GM08714 (cell line): ENCODE measurements around the gene CTNND2.

Experiments
- H3K4me3 ChIP-seq: fragments of 200-500 bp; sonication (Bioruptor generic); 2 replicates; pipeline ENCODE4 v1.5.1; 2014; ENCODE audit warnings: mild to moderate bottlenecking, low read length, inconsistent platforms
- ZNF274 ChIP-seq: IDR thresholded peaks from 2 replicates; pipeline ENCODE4 v1.6.1; 2012; ENCODE audit warnings: mild to moderate bottlenecking, low read depth, low read length

The CTNND2 gene

DNA sequence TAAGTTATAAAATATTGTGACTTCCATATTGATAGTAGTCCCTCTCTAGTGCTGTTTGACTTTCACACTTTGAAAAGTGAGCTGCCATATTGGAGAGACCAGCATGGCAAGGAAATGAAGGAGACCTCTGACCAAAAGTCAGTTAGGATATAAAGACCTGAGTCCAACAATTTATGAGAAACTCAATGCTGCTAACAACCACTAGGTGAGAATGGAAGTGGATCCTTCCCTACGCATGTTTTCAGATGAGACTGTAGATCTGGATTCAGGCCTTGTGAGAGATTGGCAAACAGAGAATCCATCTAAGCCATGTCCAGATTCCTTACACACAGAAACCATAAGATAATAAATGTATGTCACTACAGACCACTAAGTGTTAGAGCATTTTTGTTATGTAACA lies 81.6 kb downstream of the CTNND2 start:
- no peak overlapping the region for H3K4me3 ChIP-seq
- no peak for TF ChIP-seq ZNF274

DNA sequence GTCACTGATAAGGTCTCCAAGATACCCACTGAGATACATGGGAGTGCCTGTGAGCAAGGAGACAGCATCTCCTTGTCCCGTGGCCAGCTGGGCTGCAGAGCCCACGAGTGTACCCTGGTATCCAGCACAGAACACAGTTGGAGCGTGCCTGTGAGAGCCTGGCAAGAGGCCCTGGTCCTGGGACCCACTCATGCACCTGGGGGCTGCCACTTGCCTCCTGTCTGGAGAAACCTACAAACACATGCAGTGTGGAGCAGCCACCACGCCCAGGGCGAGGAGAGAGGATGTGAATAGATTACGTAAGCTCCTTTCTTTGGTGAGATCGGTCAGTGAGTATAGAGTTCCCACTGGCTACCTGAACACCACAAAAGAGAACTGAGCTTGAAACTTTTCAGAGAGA lies 88.3 kb downstream of the CTNND2 start:
- TF ChIP-seq ZNF274: no peak
- no peak overlapping the region for H3K4me3 ChIP-seq

DNA sequence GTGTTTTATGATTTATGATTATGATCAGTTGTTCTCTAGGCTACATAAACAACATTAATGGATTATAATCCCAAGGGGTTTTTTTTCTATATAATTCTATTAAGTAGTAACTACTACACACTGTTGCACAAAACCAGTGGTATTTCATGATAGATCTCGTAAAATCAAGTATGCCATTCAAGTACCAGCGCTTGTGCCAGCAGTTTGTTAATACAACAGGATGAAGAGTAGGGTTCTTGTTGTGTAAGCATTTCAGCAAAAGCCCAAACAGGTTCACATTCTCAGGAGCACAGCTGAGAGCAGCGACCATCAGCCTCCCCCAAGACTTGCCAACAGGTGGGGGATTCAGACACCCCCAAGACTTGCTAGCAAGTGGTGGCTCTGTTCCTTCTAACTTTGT lies 88.8 kb downstream of the CTNND2 start:
- TF ChIP-seq ZNF274: no peak

DNA sequence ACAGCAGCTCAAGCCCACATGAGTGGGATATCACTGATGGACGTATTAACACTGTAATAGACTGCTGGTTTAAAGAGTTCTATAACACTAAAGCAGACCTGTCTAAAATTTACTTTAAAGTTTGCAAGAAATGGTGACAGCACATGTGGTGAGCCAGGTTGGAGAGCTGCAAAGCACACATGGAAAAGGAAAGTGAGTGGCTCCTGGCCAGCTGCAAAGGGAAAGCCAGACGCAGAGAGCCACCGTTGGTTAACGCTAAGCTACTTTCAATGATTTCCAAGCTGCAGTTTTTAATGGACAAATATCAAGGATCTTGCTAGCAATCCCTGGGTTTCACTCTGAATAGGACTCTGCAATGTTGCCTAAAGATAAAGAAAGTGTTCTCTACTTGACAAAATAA lies 89.9 kb downstream of the CTNND2 start:
- no peak overlapping the region for H3K4me3 ChIP-seq
- TF ChIP-seq ZNF274: no peak

More for the DNA sequence above, 88.8 kb downstream of the CTNND2 start:
- H3K4me3 ChIP-seq: no peak overlapping the region

DNA sequence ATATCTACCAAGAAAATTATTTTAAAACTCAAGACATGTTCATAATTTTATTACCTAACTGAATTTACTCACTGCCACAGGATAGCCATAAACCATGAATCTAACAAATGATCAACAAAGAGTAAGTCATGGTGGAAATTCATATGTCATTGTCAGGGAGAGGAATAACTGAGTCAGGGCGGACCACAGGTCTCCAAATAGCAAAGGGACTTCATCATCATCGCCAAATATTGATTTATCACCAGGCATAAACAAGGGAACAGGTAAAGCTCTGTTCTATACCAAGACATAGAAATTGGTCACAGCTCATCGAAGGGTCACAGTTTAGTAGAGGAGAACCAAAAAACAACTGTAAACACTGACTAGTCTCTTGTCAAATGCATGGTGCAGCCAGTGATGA lies 94.8 kb downstream of the CTNND2 start:
- no peak for TF ChIP-seq ZNF274
- H3K4me3 ChIP-seq: no peak overlapping the region

DNA sequence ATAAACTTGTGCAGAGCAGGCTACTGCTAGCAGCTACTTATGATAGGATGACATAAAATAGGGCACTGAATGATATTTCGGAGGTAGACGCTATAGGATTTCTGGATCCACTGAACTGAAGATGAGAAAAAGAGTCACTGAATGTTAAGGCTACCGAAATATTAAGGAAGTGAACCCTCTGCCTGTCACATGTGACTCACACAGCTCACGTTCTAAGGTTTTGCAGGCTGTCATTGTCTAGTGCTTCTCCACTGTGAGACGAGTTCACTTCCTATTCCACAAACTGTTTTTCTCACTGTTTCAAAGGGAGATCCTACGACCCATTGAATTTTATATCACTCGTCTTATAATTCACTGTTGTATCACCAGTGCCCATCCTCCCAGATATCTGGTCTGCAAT lies 100.8 kb downstream of the CTNND2 start:
- TF ChIP-seq ZNF274: no peak

DNA sequence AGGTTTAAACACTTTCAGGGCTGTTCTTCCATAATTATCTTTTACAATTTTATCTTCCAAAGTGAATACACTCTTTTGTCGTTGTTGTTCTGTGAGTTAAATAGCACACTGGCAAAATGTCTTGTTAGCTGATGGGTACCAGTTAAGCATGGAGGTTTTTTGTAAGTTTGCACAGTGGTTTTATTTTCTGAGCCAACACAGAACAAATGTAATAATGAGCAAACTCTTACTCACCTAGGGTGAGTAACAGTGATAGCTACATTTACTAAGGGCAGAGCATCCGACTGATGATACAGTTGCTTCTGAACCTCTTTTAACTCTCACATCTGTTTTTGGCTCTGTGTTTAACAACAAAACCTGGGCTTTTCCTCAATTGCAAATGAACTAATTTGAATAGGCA lies 103.2 kb downstream of the CTNND2 start:
- H3K4me3 ChIP-seq: no peak overlapping the region
- TF ChIP-seq ZNF274: no peak

More for the DNA sequence above, 100.8 kb downstream of the CTNND2 start:
- H3K4me3 ChIP-seq: no peak overlapping the region

DNA sequence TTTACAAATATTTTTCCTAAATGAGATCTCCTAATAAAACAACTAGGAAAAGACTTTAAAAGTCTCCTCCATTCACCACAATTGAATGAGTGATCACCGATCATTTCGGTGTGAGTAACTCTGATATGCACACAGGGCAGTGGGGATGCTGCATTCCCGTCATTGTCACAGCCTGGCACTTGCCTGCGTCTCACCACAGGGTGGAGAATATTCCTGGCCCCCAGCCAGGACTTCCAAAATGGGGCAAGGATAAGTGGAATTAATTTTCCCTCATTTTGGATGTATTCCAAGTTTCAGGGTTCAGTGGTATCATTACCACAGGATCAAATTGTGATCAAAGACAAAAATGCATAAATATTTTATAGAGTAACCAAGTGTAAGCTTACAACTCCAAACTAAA lies 107.1 kb downstream of the CTNND2 start:
- H3K4me3 ChIP-seq: no peak overlapping the region
- TF ChIP-seq ZNF274: no peak

DNA sequence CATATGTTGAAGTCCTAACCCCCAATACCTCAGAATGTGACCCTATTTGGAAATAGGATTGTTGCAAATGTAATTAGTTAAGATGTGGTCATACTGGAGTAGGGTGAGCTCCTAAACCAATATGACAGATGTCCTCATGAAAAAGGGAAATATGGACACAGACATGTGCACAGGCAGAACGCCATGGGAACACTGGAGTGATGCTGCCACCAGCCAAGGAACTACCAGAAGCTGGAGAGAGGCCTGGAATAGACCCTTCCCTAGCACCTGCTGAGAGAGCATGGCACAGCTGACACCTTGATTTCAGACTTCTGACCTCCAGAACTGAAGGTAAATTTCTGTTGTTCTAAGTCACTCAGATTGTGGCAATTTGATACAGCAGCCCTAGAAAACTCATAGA lies 110.8 kb downstream of the CTNND2 start:
- no peak for TF ChIP-seq ZNF274
- H3K4me3 ChIP-seq: no peak overlapping the region

DNA sequence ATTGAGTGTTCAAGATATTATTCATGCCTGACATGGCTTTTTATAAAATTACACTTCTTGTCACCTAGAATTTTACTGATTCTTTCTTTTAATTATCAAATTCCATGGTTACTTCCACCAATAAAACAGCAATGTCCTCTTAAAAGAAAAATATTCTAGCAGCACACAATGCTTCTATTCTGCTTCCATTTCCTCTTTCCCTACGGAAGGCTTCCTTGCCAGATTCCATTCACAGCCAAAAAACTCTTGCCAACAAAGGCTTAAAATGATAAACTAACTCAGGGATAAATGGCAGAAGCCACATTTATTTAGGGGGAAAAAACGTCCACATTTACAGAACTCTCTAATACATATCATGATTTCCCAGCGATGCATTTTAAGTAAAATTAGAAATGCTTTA lies 111.6 kb downstream of the CTNND2 start:
- TF ChIP-seq ZNF274: no peak
- H3K4me3 ChIP-seq: no peak overlapping the region

DNA sequence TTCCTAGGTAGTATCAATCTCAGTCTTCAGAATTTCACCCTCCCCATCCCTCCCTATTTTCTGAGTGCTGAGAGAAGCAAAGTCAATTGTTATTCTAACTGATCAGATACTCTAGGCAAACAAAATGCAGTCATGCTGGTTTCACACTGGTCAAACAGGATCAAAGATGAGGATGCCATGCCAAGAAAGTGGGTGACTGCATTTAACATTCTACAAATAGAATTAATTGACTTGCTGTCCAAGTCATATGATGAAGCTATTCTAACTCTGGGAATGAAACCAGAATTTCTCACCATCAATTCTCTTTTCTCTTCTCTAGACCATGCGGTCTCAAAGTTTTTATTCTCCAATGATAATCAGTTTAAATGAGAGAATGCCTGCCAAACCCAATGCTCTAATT lies 112.5 kb downstream of the CTNND2 start:
- TF ChIP-seq ZNF274: no peak

DNA sequence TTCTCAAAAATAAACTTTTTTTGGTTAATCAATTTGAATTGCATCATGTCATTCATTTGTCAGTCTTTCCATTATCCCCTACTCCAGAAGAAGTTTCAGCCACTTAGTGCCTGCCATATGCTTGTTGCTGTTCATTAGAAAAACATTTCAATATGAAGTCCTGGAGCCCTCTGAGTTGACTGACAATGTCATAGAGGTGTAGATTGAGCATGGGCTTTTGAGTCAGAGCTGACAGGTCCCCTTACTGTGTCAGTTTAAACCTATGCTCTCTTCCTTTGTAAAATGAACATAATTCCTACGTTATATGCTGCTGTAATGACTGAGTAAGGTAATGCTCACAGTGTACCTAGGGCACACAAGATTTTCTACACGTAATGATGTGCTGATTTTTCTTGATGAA lies 114.0 kb downstream of the CTNND2 start:
- TF ChIP-seq ZNF274: no peak
- no peak overlapping the region for H3K4me3 ChIP-seq

More for the DNA sequence above, 112.5 kb downstream of the CTNND2 start:
- no peak overlapping the region for H3K4me3 ChIP-seq

DNA sequence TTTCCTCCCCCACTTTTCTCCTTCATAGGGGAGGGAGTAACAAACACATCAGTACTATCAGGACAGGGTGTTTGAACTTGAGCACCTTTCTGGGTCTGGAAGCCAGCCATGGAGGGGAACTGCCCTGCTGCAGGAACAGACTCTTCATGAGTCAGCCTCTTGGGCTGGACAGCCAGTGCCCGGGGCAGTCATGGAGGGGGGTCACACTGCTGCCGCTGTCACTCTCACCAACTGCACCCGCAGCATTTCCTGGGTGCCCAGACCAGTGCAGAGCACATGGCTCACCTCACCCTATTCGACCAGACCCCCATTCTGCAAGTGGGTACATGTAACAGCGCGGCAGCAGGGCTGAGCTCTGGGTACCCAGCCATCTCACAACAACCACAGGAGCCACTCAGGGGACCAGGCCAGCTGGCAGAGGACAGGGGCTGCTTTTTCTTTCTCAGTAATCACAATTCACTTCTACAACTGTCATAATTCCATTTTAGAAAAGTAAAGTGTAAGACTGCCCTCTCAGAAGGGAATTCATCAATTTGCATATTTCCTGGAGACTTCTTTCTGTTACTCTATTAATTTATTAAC lies 118.4 kb downstream of the CTNND2 start:
- no peak for TF ChIP-seq ZNF274

DNA sequence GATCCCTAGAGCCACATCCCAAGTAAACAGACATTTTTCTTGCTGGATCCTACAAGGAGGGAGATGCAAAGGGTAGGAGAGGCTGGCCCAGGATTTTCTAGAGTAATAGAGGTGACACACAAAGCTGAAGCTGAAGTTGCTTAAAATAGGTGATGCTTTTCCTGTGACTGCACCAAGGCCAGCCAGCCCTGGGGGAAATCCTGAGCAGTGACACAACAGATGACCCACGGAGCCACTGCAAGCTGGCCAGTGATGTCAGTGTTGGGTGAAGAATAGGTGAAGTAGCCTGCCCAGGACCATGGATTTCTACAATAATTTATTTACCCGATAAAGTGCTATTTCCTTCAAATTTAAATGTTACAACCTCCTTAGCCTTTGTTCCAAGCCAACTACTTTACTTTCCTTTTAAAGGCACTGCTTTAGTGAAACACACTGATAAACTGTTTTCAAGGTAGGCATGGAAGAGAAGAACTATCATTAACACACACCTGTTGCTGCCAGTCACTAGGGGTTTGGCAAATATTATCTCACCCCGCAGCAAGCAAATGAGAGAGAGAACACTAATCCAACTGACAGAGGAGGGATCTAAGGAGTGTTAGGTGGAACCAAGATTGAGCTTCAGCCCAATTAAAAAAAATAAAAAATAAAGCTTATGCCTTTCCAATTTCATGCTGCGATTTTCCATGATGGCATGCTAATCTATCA lies 123.5 kb downstream of the CTNND2 start:
- TF ChIP-seq ZNF274: no peak
- no peak overlapping the region for H3K4me3 ChIP-seq

More for the DNA sequence above, 118.4 kb downstream of the CTNND2 start:
- no peak overlapping the region for H3K4me3 ChIP-seq

DNA sequence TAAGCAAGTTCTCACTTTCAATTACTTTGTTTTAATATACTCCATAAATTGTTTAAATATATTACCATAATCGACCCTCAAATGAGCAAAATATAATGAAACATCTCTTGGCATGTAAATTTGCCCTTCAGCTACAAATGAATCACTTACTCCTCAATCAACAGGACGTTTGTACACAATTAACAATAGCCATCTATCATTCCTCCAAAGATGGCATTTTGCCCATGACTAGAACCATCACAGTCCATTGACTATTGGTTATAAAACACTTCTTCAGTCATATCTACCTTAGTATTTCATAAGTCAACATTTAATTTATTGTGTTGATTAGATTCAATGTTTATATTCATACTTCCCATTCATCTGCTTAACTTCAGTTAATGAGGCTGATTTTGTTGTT lies 127.2 kb downstream of the CTNND2 start:
- no peak overlapping the region for H3K4me3 ChIP-seq
- no peak for TF ChIP-seq ZNF274

DNA sequence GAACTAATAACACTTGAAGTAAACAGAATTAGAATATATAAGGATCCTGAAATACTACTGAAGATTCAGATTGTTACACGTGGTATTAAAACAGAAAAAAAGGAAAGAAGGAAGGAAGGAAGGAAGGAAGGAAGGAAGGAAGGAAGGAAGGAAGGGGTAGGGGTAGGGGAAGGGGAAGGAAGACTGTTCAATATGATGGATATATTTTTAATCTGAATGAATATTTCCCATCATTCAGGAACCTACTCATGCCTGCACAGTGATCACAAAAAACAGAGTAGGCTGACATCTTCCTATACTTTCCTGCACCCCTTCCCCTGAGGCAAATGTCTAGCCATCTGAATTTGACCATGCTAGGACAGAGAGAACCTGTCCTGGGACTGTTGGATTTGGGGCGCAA lies 133.9 kb downstream of the CTNND2 start:
- TF ChIP-seq ZNF274: no peak
- H3K4me3 ChIP-seq: no peak overlapping the region
